ENCODE data around the gene ELOA. TPM values are rescaled to one million over a fixed set of nuclear protein-coding genes. Genes with fewer than 3 reads are reported as not detected.

The ELOA gene, protein sequence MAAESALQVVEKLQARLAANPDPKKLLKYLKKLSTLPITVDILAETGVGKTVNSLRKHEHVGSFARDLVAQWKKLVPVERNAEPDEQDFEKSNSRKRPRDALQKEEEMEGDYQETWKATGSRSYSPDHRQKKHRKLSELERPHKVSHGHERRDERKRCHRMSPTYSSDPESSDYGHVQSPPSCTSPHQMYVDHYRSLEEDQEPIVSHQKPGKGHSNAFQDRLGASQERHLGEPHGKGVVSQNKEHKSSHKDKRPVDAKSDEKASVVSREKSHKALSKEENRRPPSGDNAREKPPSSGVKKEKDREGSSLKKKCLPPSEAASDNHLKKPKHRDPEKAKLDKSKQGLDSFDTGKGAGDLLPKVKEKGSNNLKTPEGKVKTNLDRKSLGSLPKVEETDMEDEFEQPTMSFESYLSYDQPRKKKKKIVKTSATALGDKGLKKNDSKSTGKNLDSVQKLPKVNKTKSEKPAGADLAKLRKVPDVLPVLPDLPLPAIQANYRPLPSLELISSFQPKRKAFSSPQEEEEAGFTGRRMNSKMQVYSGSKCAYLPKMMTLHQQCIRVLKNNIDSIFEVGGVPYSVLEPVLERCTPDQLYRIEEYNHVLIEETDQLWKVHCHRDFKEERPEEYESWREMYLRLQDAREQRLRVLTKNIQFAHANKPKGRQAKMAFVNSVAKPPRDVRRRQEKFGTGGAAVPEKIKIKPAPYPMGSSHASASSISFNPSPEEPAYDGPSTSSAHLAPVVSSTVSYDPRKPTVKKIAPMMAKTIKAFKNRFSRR
- total RNA-seq (2022; extraction: Qiagen RNA extraction) = 26.3 to 35.0 TPM (median 27.4 TPM) in 5 replicates

DNA sequence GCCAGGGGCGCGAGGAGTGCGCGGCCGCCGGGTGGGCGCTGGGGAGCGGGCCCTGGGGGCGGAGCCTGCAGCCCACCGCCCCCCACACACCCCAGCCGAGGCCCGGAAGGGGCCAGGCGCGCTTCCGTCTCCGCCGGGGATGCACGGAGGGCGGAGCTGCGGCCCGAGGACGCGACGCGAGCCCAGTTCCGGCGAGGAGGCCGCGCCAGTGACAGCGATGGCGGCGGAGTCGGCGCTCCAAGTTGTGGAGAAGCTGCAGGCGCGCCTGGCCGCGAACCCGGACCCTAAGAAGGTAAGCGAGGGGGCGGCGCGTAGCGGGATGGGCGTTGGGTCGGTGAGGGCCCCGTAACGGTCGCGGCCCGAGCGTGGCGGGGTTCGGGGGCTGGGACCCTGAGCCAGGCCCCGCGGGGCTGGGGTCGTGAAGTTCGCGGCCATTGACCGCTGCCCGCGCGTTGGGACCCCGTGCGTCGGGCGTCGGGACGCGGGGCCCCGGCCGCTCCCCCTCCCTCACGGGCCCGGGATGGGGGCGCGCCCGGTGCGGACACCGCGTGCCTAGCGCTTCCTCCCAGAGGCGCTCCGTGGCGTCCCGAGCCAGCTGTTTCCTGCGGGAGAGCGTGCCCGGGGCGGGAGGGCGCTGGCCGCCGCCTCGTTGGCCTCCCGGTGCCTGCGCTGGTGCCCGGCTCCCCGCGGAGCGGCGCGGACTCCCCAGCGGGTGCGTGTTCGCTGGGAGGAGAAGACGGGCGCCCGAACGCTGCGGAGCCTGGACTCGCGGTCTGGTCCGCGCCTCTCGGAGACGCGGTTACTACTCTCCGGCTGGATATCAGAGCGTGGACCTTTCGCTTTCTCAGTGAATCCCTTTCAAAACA lies at the start of gene ELOA:
Gene ELOA (plus strand): TSS at position 185 of the 866 bp plus-strand sequence. CDS start 33 bp downstream, at position 218.

DNA sequence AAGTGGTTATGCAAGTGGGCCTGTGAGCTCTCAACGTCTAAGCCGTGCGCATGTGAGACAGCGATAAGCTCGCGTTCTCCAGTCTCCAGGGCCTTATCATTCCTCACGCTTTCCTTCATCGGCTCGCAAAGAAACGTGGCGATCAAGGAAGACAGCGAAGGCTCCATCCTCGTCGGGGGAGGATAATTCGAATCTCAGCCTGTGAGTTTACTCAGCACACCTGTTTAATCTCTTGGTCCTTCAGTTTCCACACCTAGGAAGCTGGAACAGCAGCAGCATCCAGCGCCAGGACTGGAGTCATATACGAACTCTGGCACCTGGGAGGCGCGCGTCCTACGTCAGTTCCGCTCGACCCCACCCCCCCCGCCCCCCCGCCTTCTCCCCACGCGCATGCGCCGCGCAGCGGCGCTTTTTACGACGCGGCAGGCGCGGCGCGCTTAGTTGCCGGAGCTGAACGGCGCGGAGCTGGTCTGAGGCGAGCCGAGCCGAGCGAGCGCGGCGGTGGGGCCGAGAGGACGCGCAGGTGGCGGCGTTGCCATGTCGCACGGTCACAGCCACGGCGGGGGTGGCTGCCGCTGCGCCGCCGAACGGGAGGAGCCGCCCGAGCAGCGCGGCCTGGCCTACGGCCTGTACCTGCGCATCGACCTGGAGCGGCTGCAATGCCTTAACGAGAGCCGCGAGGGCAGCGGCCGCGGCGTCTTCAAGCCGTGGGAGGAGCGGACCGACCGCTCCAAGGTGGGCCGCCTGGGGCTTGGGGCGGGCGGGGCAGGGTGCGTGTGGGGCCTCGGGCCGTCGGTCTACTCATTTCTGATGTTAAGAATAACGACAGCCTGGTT lies 34.9 kb downstream of the ELOA start, which contains the start of gene PITHD1:
Gene PITHD1 (plus strand): TSS at position 440 of the 836 bp plus-strand sequence. CDS start 98 bp downstream, at position 538.

DNA sequence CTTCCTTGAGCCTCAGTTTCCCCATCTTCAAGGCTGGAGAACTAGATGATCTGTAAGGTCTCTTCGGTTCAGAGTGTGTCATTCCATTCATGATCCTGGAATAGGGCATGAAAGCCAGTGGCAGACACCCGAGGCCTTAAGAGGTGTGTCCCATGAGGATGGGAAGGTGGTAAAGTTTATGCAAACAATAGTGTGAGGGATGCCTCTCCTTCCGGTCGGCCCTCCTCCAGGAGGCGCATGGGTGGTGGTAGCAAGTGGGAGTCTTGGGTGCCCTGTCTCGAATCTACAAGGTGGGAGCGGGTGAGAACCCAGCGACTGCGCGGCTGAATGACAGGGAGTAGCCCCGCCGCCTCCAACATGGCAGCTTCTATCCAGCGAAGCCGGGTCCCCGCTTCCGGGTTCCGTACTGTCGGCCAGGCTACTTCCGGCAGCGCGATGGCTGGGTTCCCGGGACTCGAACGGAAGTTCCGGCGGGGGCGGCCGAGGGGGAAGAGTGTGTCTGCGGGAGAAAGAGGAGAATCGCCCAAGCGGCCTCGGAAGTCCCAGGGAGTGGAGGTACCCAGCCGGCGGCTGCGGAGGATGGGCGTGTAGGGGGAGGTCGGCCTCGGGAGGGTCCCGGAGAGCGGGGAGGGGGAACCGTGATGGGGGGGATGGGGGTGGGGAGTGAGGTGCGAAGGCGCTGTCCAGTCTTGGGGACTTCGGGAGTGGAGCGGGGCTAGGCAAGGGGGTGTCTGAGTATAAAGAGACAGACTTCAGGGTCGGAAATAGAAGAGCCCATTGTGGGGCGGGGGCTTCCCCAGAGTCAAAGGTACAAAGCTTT lies 47.6 kb downstream of the ELOA start, which contains the start of gene LYPLA2:
Gene LYPLA2 (plus strand): TSS at position 450 of the 820 bp plus-strand sequence. CDS start 1,538 bp downstream, outside the sequence.

DNA sequence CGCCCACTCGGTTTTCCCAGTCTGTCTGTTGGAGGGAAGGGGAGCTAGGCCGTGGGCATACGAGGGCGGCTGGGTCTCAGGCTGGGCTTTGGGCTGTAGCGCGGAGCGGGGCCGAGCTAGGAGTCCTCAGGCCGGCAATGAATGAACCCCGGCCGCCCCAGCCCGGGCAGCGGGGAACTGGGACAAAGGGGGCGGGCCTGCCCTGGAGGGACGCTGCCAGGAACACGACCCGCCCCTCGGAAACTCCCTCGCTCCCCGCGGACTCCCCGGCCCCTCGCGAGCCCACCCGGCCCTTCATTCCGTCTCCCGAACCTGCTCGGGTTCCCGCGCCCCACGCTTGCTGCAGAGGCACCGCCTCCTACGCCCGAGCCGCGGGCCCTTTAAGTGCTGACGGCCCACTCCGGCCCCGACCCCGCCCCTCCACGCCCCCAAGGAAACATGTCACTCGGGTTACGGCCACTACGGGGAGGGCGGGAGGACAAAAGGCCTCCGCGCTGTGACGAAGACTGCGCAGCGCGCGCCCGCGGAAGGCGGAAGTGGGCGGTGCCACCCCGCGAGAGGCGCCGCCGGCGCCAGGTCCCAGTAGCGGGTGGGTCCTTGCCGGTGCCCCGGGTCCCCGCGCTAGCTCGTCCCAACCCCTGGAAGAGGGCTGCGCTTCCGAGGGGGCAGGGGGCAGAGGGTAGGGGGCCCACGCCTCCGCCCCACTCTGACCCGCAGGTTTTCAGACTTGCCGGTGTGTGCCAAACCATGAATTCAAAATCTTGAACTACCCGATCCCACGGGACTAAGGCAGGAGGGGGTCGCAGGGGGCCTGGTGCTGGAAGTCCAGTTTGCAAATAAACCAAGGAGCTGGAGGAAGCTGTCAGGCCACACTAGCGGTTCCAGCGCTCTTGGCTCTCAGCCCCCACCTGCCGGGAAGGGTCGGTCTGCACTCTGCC lies 57.4 kb downstream of the ELOA start, which contains the start of gene GALE:
Gene GALE (minus strand): TSS at position 355 of the 938 bp plus-strand sequence. CDS start 1,747 bp downstream, outside the sequence.

Other genes with a start within 250 kb of the ELOA start
- gene E2F2, start 212.2 kb upstream of the ELOA start, total RNA-seq (2022; extraction: Qiagen RNA extraction) = 2.4 to 2.8 TPM (median 2.6 TPM) in 5 replicates
- 282 to 417 TPM (median 393 TPM) in 5 replicates for gene ID3, start 184.0 kb upstream of the ELOA start, total RNA-seq (2022; extraction: Qiagen RNA extraction)
- gene RPL11, start 51.7 kb upstream of the ELOA start, total RNA-seq (2022; extraction: Qiagen RNA extraction) = 1,136 to 1,502 TPM (median 1,454 TPM) in 5 replicates
- 23.3 to 30.5 TPM (median 29.8 TPM) in 5 replicates for gene PITHD1, start 34.9 kb downstream of the ELOA start, total RNA-seq (2022; extraction: Qiagen RNA extraction)
- gene LYPLA2, start 47.7 kb downstream of the ELOA start, total RNA-seq (2022; extraction: Qiagen RNA extraction) = 56.4 to 59.6 TPM (median 57.5 TPM) in 5 replicates
- gene GALE, start 57.3 kb downstream of the ELOA start, total RNA-seq (2022; extraction: Qiagen RNA extraction) = 68.2 to 77.4 TPM (median 70.0 TPM) in 5 replicates
- gene HMGCL, start 82.0 kb downstream of the ELOA start, total RNA-seq (2022; extraction: Qiagen RNA extraction) = 12.2 to 14.1 TPM (median 13.9 TPM) in 5 replicates
- 8.5 to 11.5 TPM (median 10.1 TPM) in 5 replicates for gene FUCA1, start 124.8 kb downstream of the ELOA start, total RNA-seq (2022; extraction: Qiagen RNA extraction)
- 0.01 TPM in 1 of 5 replicates, not detected in the others for gene CNR2, start 169.9 kb downstream of the ELOA start, total RNA-seq (2022; extraction: Qiagen RNA extraction)
- gene PNRC2, start 216.4 kb downstream of the ELOA start, total RNA-seq (2022; extraction: Qiagen RNA extraction) = 29.0 to 39.1 TPM (median 33.8 TPM) in 5 replicates
- 89.6 to 99.1 TPM (median 94.2 TPM) in 5 replicates for gene SRSF10, start 236.9 kb downstream of the ELOA start, total RNA-seq (2022; extraction: Qiagen RNA extraction)